ENCODE results near the gene NGEF.
"Not testable (repeated sequence)": the region's sequence is repeated elsewhere in the genome, so short reads cannot be mapped to it uniquely, and the experiment has no call there.

The NGEF gene

DNA sequence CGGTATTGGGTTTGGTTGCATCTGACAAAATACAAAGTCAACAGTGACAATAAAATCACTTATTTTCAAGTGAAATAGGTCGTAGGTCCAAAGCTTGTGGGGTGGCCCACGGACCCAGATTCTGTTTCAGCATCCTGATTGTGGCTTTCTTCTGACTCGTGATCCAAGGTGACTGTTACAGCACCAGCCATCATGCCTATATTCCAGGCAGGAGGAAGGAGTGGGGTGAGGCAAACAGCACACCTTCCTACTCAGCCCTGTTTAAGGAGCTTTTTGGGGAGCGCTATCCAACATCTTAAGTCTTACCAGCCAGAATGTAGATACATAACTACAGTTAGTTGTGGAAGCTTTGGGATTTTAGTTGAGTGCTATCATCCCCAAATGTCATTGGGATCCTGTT lies 151.7 kb downstream of the NGEF start:
- no peak for DNase-seq (ENCODE audit: low spot score)
- TF ChIP-seq, protein P1, sequence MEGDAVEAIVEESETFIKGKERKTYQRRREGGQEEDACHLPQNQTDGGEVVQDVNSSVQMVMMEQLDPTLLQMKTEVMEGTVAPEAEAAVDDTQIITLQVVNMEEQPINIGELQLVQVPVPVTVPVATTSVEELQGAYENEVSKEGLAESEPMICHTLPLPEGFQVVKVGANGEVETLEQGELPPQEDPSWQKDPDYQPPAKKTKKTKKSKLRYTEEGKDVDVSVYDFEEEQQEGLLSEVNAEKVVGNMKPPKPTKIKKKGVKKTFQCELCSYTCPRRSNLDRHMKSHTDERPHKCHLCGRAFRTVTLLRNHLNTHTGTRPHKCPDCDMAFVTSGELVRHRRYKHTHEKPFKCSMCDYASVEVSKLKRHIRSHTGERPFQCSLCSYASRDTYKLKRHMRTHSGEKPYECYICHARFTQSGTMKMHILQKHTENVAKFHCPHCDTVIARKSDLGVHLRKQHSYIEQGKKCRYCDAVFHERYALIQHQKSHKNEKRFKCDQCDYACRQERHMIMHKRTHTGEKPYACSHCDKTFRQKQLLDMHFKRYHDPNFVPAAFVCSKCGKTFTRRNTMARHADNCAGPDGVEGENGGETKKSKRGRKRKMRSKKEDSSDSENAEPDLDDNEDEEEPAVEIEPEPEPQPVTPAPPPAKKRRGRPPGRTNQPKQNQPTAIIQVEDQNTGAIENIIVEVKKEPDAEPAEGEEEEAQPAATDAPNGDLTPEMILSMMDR (IDR thresholded peaks at IDR 0.05; ENCODE audit: extremely low read depth, missing control alignments) = no peak

- no peak for DNase-seq (ENCODE audit: low spot score)
Observed at GRCh38 chr2:232860593-232861241, 152.3 kb downstream of the NGEF start.

DNA sequence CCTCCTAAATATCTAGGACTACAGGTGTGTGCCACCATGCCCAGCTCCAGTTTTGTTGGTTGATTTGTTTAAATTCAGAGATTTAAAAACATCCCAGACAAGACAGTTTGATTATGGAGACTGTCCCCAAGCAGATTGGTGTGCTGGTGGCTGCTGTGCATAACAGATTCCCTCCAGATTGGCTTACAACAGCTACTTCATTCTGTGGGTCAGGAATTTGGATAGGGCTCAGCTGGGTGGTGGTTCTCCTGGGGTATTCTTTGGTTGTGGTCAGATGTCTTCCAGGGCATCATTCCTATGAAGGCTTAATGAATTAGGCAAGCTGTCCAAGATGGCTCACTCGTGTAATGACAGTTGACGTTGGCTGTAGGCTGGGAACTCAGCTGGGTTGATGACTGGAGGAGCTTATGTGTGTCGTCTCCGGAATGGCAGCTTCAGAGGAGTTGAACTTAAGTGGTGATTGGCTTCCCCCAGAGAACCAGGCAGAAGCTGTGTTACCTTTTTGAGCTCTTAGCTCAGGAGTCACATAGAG lies 153.6 kb downstream of the NGEF start:
- TF ChIP-seq, protein P1 (IDR thresholded peaks at IDR 0.05; ENCODE audit: extremely low read depth, missing control alignments) = no peak
- DNase-seq (ENCODE audit: low spot score) = no peak

More at GRCh38 chr2:232860593-232861241, 152.3 kb downstream of the NGEF start:
- TF ChIP-seq, protein P1 (IDR thresholded peaks at IDR 0.05; ENCODE audit: extremely low read depth, missing control alignments) = no peak

DNA sequence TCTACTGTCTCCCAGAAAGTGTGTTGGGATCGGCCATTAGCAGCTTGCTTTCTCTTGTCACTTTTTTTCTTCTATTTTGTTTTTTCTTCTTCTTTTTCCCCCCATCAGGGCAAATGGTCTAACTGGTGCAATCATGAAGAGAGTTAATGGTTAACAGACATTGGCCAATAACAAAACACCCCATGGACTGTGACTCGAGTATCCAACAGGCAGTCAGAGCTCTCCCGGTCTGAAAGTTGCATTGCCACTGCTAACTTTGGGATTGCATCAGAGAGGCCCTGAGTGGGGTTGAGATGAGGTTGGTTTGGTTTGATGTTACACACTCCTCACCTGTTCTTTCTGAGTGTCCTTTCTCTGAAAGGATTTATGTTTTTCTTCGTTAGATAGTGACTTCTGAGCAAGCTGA lies 155.9 kb downstream of the NGEF start:
- TF ChIP-seq, protein P1 (IDR thresholded peaks at IDR 0.05; ENCODE audit: extremely low read depth, missing control alignments) = no peak
- DNase-seq (ENCODE audit: low spot score) = no peak

DNA sequence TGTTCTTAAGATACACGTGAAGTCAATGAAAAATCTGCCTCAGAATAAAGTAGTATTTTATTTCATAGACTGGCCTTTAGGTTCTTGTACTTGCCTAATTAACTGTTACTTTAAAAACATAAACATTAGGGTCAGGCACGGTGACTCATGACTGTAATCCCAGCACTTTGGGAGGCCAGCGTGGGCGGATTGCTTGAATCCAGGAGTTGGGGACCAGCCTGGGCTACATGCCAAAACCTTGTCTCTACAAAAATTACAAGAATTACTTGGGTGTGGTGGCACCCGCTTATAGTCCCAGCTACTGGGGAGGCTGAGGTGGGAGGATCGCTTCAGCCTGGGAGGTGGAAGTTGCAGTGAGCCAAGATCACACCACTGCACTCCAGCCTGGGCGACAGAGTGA lies 159.0 kb downstream of the NGEF start:
- DNase-seq (ENCODE audit: low spot score) = no peak
- TF ChIP-seq, protein P1 (IDR thresholded peaks at IDR 0.05; ENCODE audit: extremely low read depth, missing control alignments) = no peak

DNA sequence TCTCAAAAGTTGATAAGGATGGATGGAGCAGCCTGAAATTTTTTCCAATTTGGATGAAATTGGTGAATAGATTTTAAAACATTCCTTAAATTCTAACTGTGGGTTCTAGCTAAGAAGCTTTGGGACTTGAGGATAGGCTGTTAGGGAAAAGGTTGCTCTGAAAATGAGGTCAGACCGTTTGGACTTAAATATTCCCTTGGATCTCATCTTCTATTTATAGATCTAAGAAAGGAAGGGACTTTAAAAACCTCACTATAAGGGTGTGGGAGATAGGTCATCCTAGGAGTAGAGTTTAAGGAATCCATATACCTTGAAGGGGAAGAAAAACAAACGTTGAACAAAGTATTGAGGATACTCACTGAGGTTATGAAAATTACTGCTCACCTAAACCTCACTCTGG lies 160.4 kb downstream of the NGEF start:
- TF ChIP-seq, protein P1 (IDR thresholded peaks at IDR 0.05; ENCODE audit: extremely low read depth, missing control alignments) = no peak
- DNase-seq (ENCODE audit: low spot score) = no peak

- DNase-seq (ENCODE audit: low spot score) = not testable (repeated sequence)
Observed at GRCh38 chr2:232852081-232852480, 161.0 kb downstream of the NGEF start.

GRCh38 chr2:232850039-232850438 lies 163.0 kb downstream of the NGEF start:
- TF ChIP-seq, protein P1 (IDR thresholded peaks at IDR 0.05; ENCODE audit: extremely low read depth, missing control alignments) = no peak
- DNase-seq (ENCODE audit: low spot score) = no peak
